Vagina (tissue), 2 donors: Measurements from ENCODE around the gene MERTK. TPM values are rescaled to one million over a fixed set of nuclear protein-coding genes. Genes with fewer than 3 reads are reported as not detected.
A peak's percentile ranks its signal among the peaks of the same experiment; 100 is the strongest.

Experiments used
- DNase-seq, 2 donors: peaks; one replicate each; pipeline ENCODE4 v3.0.0-alpha.2; 2017; ENCODE audit errors: extremely low spot score in 2 of 2
- H3K27ac ChIP-seq: fragments of 200-600 bp; sonication (generic); one replicate; pipeline ENCODE4 v1.5.1; 2019
- H3K27me3 ChIP-seq: fragments of 200-600 bp; sonication (generic); one replicate; pipeline ENCODE4 v1.5.1; 2019
- H3K36me3 ChIP-seq, 2 donors: fragments of 200-600 bp; sonication (generic); one replicate each; pipeline ENCODE4 v1.5.1; 2017 to 2019
- H3K4me1 ChIP-seq: fragments of 200-600 bp; sonication (generic); one replicate; pipeline ENCODE4 v1.5.1; 2019
- H3K4me3 ChIP-seq, 2 donors: fragments of 200-600 bp; sonication (generic); 1 replicate in 1 of 2; 2 replicates in 1 of 2; pipeline ENCODE4 v1.5.1; 2016 to 2019
- H3K9me3 ChIP-seq: fragments of 200-600 bp; sonication (generic); one replicate; pipeline ENCODE4 v1.5.1; 2019
- CTCF ChIP-seq, 3 experiments: fragments of 450-650 bp in 2 of 3; fragments of 200-600 bp in 1 of 3; sonication (generic) in 1 of 3; IDR thresholded peaks; one replicate each; pipeline ENCODE4 v1.5.1; 2017 to 2019; ENCODE audit warnings: antibody characterized with exemption in 3 of 3, mild to moderate bottlenecking in 2 of 3, moderate library complexity in 2 of 3
- POLR2A ChIP-seq, 2 donors: fragments of 450-650 bp; IDR thresholded peaks; one replicate each; pipeline ENCODE4 v1.6.1; 2017; ENCODE audit warnings: antibody characterized with exemption in 2 of 2, mild to moderate bottlenecking in 2 of 2, moderate library complexity in 2 of 2
- POLR2AphosphoS5 ChIP-seq, 2 donors: sonication (generic); formaldehyde crosslinking; IDR thresholded peaks; one replicate each; pipeline ENCODE4 v1.9.0; 2017; ENCODE audit warnings: antibody characterized with exemption in 2 of 2, mild to moderate bottlenecking in 2 of 2, low read depth in 1 of 2; ENCODE audit not compliant: insufficient read depth in 1 of 2
- intact Hi-C: fragments of 100-400 bp; cut with DNase I; formaldehyde crosslinking; loops from one replicate; pipeline ENCODE4 v1.15.1; 2023
- total RNA-seq: library from RNA; depleted of rRNA; stranded (reverse); fragments of >200 nt; gene quantifications from one replicate; pipeline ENCODE4 v1.2.3, GENCODE V29; 2016

MERTK gene
- total RNA-seq, 1 donor from 2014 or later = 15.7 TPM

GRCh38 chr2:111947219-111947618, 48.8 kb downstream of the MERTK start:
- Histone ChIP-seq H3K27ac (peak overlapping the region; percentile 72), H3K27me3 (no peaks in the 10 kb centered on the region), H3K4me1 (peaks cover 21% of the 10 kb centered on the region), H3K4me3 (no peak overlapping the region), H3K36me3 (no peaks in the 10 kb centered on the region), H3K9me3 (no peaks in the 10 kb centered on the region)
- no peak for DNase-seq
- TF ChIP-seq POLR2A (IDR thresholded peaks at IDR 0.05) = no peak
- TF ChIP-seq CTCF (IDR thresholded peaks at IDR 0.05) = no peak
- TF ChIP-seq POLR2AphosphoS5 (IDR thresholded peaks at IDR 0.05; ENCODE audit: insufficient read depth in 1 of 2, low read depth in 1 of 2) = no peak
- intact Hi-C loops = no loop called here

GRCh38 chr2:111948832-111949231, 50.4 kb downstream of the MERTK start:
- intact Hi-C loops = no loop called here
- Histone ChIP-seq H3K36me3 (no peaks in the 10 kb centered on the region), H3K4me3 (no peak overlapping the region), H3K27me3 (no peaks in the 10 kb centered on the region), H3K4me1 (peaks cover 21% of the 10 kb centered on the region), H3K27ac (no peak overlapping the region), H3K9me3 (no peaks in the 10 kb centered on the region)
- TF ChIP-seq POLR2AphosphoS5 (IDR thresholded peaks at IDR 0.05; ENCODE audit: insufficient read depth in 1 of 2, low read depth in 1 of 2) (no peak), POLR2A (IDR thresholded peaks at IDR 0.05) (no peak), CTCF (IDR thresholded peaks at IDR 0.05) (no peak)
- no peak for DNase-seq

GRCh38 chr2:111950236-111950635, 51.8 kb downstream of the MERTK start:
- intact Hi-C loops = no loop called here

GRCh38 chr2:111951486-111951885, 53.1 kb downstream of the MERTK start:
- peaks cover 9% of the 10 kb centered on the region for H3K4me1 ChIP-seq
- intact Hi-C loops = no loop called here
- no peaks in the 10 kb centered on the region for H3K27me3 ChIP-seq
- no peak for TF ChIP-seq POLR2A (IDR thresholded peaks at IDR 0.05)
- no peak for TF ChIP-seq POLR2AphosphoS5 (IDR thresholded peaks at IDR 0.05; ENCODE audit: insufficient read depth in 1 of 2, low read depth in 1 of 2)
- TF ChIP-seq CTCF (IDR thresholded peaks at IDR 0.05) = no peak
- H3K9me3 ChIP-seq = no peaks in the 10 kb centered on the region
- DNase-seq = no peak
- no peaks in the 10 kb centered on the region for H3K36me3 ChIP-seq
- no peak overlapping the region for H3K4me3 ChIP-seq
- H3K27ac ChIP-seq = no peak overlapping the region

More at GRCh38 chr2:111950236-111950635, 51.8 kb downstream of the MERTK start:
- no peak overlapping the region for H3K27ac ChIP-seq
- H3K27me3 ChIP-seq = no peaks in the 10 kb centered on the region
- no peaks in the 10 kb centered on the region for H3K9me3 ChIP-seq
- H3K36me3 ChIP-seq = no peaks in the 10 kb centered on the region
- DNase-seq = no peak
- TF ChIP-seq CTCF (IDR thresholded peaks at IDR 0.05) (no peak), POLR2A (IDR thresholded peaks at IDR 0.05) (no peak), POLR2AphosphoS5 (IDR thresholded peaks at IDR 0.05; ENCODE audit: insufficient read depth in 1 of 2, low read depth in 1 of 2) (no peak)
- H3K4me3 ChIP-seq = no peak overlapping the region
- peaks cover 21% of the 10 kb centered on the region for H3K4me1 ChIP-seq

- intact Hi-C loops = no loop called here
- H3K4me1 ChIP-seq = peaks cover 14% of the 10 kb centered on the region
- no peaks in the 10 kb centered on the region for H3K9me3 ChIP-seq
- H3K27me3 ChIP-seq = no peaks in the 10 kb centered on the region
- no peak for DNase-seq
- H3K36me3 ChIP-seq = no peaks in the 10 kb centered on the region
- TF ChIP-seq POLR2A (IDR thresholded peaks at IDR 0.05) = no peak
- TF ChIP-seq POLR2AphosphoS5 (IDR thresholded peaks at IDR 0.05; ENCODE audit: insufficient read depth in 1 of 2, low read depth in 1 of 2) = no peak
- no peak for TF ChIP-seq CTCF (IDR thresholded peaks at IDR 0.05)
- H3K27ac ChIP-seq = no peak overlapping the region
- H3K4me3 ChIP-seq = no peak overlapping the region
These were observed 54.6 kb downstream of the MERTK start for GRCh38 chr2:111952871-111953452.
